ENCODE results near the gene MAPK11.

Gene MAPK11

GRCh38 chr22:50318356-50318697 is 48.1 kb upstream of the MAPK11 start:
- ATAC-seq (ENCODE audit: insufficient read depth, low read depth) = no peak

GRCh38 chr22:50317674-50318073 is 47.5 kb upstream of the MAPK11 start:
- TF ChIP-seq EZH2 (IDR thresholded peaks at IDR 0.05; ENCODE audit: borderline replicate concordance, low read depth, low read length, severe bottlenecking) (no peak), CTCF (IDR thresholded peaks at IDR 0.05; ENCODE audit: borderline replicate concordance, extremely low read depth, low read length, poor library complexity, severe bottlenecking) (no peak)
- Histone ChIP-seq H3K4me2 (ENCODE audit: insufficient read depth, low read length) (no peak overlapping the region), H3K27me3 (ENCODE audit: insufficient read depth, low read length, poor library complexity) (peaks cover 12% of the 10 kb centered on the region), H3K9me3 (ENCODE audit: insufficient read depth, low read length, severe bottlenecking) (no peaks in the 10 kb centered on the region), H2AFZ (ENCODE audit: low read depth, low read length) (no peak overlapping the region), H3K4me3 (ENCODE audit: low read depth in 1 of 2, low read length in 2 of 2) (no peak overlapping the region), H3K9ac (ENCODE audit: low read depth, low read length) (no peak overlapping the region), H3K4me1 (ENCODE audit: insufficient read depth, low read length) (peaks cover 4% of the 10 kb centered on the region; the same call in 1 of the 2 replicates), H3K36me3 (ENCODE audit: insufficient read depth, low read length) (no peaks in the 10 kb centered on the region), H3K79me2 (ENCODE audit: insufficient read depth, low read length) (no peaks in the 10 kb centered on the region), H3K27ac (ENCODE audit: low read length) (no peak overlapping the region), H4K20me1 (ENCODE audit: insufficient read depth, low read length) (peaks cover 11% of the 10 kb centered on the region; the same call in 1 of the 2 replicates)
- no peak for ATAC-seq (ENCODE audit: insufficient read depth, low read depth)
- DNase-seq = no peak

More at GRCh38 chr22:50318356-50318697, 48.1 kb upstream of the MAPK11 start:
- Histone ChIP-seq H3K27me3 (ENCODE audit: insufficient read depth, low read length, poor library complexity) (peaks cover 12% of the 10 kb centered on the region), H3K9me3 (ENCODE audit: insufficient read depth, low read length, severe bottlenecking) (no peaks in the 10 kb centered on the region), H3K4me2 (ENCODE audit: insufficient read depth, low read length) (no peak overlapping the region), H3K27ac (ENCODE audit: low read length) (no peak overlapping the region), H3K79me2 (ENCODE audit: insufficient read depth, low read length) (no peaks in the 10 kb centered on the region), H3K4me3 (ENCODE audit: low read depth in 1 of 2, low read length in 2 of 2) (no peak overlapping the region), H2AFZ (ENCODE audit: low read depth, low read length) (no peak overlapping the region), H3K9ac (ENCODE audit: low read depth, low read length) (no peak overlapping the region), H4K20me1 (ENCODE audit: insufficient read depth, low read length) (peaks cover 11% of the 10 kb centered on the region; the same call in 1 of the 2 replicates), H3K4me1 (ENCODE audit: insufficient read depth, low read length) (peaks cover 4% of the 10 kb centered on the region; the same call in 1 of the 2 replicates), H3K36me3 (ENCODE audit: insufficient read depth, low read length) (no peaks in the 10 kb centered on the region)
- no peak for DNase-seq
- TF ChIP-seq EZH2 (IDR thresholded peaks at IDR 0.05; ENCODE audit: borderline replicate concordance, low read depth, low read length, severe bottlenecking) (no peak), CTCF (IDR thresholded peaks at IDR 0.05; ENCODE audit: borderline replicate concordance, extremely low read depth, low read length, poor library complexity, severe bottlenecking) (no peak)

GRCh38 chr22:50317178-50317577 is 47.0 kb upstream of the MAPK11 start:
- Histone ChIP-seq H3K4me1 (ENCODE audit: insufficient read depth, low read length) (peaks cover 4% of the 10 kb centered on the region; the same call in 1 of the 2 replicates), H2AFZ (ENCODE audit: low read depth, low read length) (no peak overlapping the region), H3K36me3 (ENCODE audit: insufficient read depth, low read length) (no peaks in the 10 kb centered on the region), H3K9ac (ENCODE audit: low read depth, low read length) (no peak overlapping the region), H3K79me2 (ENCODE audit: insufficient read depth, low read length) (no peaks in the 10 kb centered on the region), H3K27me3 (ENCODE audit: insufficient read depth, low read length, poor library complexity) (peaks cover 12% of the 10 kb centered on the region), H3K4me3 (ENCODE audit: low read depth in 1 of 2, low read length in 2 of 2) (no peak overlapping the region), H3K27ac (ENCODE audit: low read length) (no peak overlapping the region), H3K9me3 (ENCODE audit: insufficient read depth, low read length, severe bottlenecking) (no peaks in the 10 kb centered on the region), H4K20me1 (ENCODE audit: insufficient read depth, low read length) (peaks cover 11% of the 10 kb centered on the region; the same call in 1 of the 2 replicates), H3K4me2 (ENCODE audit: insufficient read depth, low read length) (no peak overlapping the region)
- DNase-seq = no peak
- TF ChIP-seq EZH2 (IDR thresholded peaks at IDR 0.05; ENCODE audit: borderline replicate concordance, low read depth, low read length, severe bottlenecking) (no peak), CTCF (IDR thresholded peaks at IDR 0.05; ENCODE audit: borderline replicate concordance, extremely low read depth, low read length, poor library complexity, severe bottlenecking) (no peak)
- ATAC-seq (ENCODE audit: insufficient read depth, low read depth) = no peak

Measured in DND-41 (cell line).